D721Med (cell line): ENCODE results near the gene TRMT11.
"Not testable (repeated sequence)": the region's sequence is repeated elsewhere in the genome, so short reads cannot be mapped to it uniquely, and the experiment has no call there.

ENCODE experiments used
- DNase-seq: peaks from one replicate; pipeline ENCODE4 v3.0.0; 2011; ENCODE audit warnings: low spot score; ENCODE audit not compliant: insufficient read length
- FAIRE-seq: peaks from 2 replicates; lab custom pipeline; 2011; peaks lifted over from hg19 to GRCh38; lab: Jason Lieb, UNC
- TF ChIP-seq, protein P1 (sequence below): IDR thresholded peaks from 2 replicates; pipeline ENCODE4 v1.5.1; 2012; ENCODE audit warnings: mild to moderate bottlenecking, control low read depth; ENCODE audit not compliant: insufficient read depth; ENCODE audit errors: missing control alignments

Gene TRMT11

DNA sequence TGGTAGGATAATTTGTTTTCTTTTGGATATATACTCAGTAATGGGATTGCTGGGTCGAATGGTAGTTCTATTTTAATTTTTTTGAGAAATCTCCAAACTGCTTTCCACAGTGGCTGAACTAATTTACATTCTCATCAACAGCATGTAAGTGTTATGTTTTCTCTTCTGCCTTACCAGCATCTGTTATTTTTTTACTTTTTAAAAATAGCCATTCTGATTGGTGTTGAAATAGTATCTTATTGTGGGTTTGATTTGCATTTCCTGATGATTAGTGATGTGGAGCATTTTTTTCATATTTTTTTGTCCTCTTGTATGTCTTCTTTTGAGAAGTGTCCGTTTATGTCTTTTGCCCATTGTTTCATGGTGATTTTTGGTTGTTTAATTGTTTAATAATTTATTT, 17.8 kb upstream of the TRMT11 start:
- TF ChIP-seq, protein P1, sequence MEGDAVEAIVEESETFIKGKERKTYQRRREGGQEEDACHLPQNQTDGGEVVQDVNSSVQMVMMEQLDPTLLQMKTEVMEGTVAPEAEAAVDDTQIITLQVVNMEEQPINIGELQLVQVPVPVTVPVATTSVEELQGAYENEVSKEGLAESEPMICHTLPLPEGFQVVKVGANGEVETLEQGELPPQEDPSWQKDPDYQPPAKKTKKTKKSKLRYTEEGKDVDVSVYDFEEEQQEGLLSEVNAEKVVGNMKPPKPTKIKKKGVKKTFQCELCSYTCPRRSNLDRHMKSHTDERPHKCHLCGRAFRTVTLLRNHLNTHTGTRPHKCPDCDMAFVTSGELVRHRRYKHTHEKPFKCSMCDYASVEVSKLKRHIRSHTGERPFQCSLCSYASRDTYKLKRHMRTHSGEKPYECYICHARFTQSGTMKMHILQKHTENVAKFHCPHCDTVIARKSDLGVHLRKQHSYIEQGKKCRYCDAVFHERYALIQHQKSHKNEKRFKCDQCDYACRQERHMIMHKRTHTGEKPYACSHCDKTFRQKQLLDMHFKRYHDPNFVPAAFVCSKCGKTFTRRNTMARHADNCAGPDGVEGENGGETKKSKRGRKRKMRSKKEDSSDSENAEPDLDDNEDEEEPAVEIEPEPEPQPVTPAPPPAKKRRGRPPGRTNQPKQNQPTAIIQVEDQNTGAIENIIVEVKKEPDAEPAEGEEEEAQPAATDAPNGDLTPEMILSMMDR, result no peak
- FAIRE-seq (no peak), DNase-seq (no peak)

DNA sequence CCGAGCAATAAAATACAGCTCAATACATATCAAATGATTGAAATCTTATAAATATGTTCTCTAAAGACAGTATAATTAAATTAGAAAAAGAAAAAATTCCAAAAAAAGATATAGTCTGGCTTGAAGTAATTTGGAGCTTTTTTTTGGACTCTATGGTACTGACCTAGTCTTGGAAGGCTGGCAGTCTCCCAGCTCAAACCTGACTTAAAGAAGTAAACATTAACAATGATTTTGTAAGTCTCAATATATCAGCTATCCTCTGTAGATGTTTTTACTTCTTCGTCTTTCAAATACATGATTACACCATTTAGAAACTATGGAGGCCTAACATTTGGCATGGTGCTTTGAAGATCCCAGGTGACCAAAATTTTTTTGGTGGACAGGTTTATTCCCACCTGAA, 15.6 kb upstream of the TRMT11 start:
- no peak for DNase-seq
- no peak for FAIRE-seq
- TF ChIP-seq, protein P1, result no peak

DNA sequence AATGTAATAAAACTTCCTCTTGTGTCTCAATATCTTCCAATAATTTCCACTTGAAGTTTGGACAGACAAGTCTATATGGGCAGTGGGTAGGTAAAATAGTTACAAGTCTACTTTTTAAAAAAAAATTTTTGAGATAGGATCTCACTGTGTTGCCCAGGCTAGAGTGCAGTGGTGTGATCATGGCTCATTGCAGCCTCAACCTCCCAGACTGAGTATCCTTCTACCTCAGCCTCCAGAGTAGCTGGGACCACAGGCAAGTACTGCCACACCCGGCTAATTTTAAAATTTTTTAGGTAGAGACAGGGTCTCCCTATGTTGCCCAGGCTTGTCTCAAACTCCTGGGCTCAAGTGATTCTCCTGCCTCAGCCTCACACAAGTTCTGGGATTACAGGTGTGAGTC, 13.9 kb upstream of the TRMT11 start:
- DNase-seq, FAIRE-seq: not testable (repeated sequence)

DNA sequence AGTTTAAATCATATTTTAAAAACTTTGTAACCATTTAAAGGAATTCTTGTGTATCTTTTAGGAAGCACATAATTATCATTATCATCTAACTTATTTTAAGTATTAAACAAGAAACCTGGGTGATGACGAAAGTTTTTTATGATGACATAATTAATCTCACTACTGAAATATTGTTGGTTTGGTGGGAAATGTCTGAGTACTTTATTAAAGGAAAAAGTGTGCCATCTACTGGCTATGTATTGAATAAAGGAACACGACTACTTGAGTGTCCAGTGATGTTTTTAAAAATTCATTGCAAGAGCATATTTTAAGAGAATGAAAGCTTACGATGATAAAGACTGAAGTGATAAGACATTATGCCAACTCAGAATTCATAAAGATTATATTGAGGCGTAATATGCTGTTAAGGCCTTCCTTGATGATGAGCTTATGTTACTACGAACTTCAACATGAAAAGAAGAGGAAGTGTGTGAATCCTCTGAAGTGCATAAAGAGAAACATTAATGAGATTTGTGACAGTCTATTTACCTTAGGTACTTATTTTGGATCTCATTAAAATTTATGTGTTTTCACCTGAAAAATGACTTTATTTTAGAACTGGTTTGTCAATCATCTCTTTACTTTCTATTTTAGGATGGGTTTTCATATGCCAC, 12.0 kb upstream of the TRMT11 start:
- TF ChIP-seq, protein P1, result peak; percentile 57
- FAIRE-seq (peak; percentile 87), DNase-seq (no peak)

DNA sequence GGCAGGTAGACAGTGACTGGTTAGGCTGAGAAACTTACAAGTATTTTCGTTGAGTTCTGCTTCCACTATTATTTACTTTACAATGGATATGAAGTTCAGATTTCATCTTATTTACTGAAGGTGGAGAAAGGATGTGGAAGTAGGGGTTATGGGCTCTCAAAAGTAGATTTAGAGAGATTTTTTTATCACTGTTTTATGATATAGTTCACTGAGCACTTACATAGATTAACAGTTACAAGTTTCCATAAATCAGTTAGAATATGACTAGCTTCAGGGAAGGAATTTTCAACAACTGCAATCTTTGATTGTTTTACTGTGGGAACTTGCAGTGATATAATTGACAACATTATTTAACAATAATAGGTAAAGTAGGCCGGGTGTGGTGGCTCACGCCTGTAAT, 7.2 kb upstream of the TRMT11 start:
- FAIRE-seq (no peak), DNase-seq (no peak)
- TF ChIP-seq, protein P1, result no peak

DNA sequence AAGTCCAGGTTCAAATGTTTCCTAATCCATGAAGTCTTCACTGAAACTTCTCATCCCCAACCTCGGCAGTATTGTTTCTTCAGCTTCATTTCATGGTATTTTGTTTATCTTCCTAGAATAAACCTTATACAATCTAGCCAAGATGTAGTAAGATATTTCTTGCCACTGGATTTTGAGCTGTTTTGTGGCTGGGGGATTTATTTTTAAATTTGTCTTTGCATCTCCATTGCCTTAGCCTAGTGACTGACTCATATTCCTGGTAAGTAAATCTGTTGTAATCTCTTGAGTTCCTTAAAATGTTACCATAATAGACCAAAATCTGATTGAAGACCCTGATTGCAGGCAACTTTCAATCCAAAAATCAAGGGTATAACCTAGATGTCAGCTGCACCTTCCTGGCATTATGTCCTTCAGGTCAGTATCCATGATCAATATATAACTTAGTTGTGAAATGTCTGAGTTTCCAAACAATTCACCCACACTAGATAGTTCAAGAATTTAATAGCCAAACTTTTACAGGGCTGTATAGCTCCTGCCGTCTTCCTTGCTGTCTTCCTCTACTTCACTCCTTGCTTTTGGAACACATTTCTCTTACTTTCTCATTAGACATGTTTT, 4.7 kb upstream of the TRMT11 start:
- TF ChIP-seq, protein P1, result no peak
- no peak for DNase-seq
- FAIRE-seq, result no peak

DNA sequence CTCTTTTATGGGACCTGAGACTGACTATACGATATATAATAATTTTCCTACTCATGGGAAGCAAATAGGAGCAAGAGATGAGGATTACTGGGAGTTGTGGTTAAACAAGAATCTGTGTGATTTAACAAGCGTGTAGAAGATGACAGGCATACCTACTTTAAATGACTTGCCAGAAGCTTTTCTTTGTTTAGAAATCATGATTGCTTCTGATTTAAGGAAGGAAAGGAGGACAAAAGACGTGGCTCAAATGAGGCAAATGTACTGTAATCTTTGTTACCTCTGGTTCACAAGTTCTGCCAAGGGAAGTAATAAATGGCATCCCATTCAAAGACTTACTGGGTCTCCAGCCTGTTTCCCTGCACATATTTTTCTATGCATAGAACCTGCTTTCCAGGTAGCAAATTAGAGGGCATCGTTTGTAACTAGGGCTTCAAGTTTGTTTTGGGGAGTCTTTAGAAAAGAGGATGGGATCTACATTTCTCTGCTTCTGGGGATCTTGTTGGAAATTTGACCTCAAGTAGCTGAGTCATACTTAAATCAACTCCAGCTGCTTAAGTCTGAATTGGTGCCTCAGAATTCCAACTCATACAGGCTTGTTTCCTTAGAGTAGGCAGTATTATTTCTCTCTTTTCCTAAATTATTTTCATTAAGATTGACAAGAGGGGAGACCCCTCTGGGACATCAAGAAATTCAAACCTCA, 2.9 kb upstream of the TRMT11 start:
- TF ChIP-seq, protein P1, result no peak
- FAIRE-seq (no peak), DNase-seq (no peak)
